ENCODE data around the gene METRNL.

Gene METRNL

DNA sequence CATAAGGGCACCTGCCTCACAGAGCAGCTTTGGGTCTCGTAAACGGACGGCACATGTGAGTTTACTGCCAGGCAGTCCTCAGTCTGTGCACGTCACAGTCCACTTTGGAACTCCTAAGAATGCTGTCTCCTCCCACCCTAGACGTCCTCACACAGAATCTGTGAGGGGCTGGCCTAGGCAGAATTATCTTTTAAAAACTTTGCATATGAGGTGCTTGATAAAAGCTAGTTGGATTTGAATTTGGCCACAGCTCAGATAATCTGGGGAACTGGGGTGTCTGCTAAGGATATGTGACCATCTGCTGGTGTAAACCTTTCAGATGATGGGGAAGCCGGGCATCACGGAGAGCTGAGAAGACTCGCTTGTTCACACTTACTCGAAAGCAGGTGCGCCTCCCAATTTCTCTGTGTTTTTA is 64.4 kb downstream of the METRNL start:
- TF ChIP-seq, protein P1, sequence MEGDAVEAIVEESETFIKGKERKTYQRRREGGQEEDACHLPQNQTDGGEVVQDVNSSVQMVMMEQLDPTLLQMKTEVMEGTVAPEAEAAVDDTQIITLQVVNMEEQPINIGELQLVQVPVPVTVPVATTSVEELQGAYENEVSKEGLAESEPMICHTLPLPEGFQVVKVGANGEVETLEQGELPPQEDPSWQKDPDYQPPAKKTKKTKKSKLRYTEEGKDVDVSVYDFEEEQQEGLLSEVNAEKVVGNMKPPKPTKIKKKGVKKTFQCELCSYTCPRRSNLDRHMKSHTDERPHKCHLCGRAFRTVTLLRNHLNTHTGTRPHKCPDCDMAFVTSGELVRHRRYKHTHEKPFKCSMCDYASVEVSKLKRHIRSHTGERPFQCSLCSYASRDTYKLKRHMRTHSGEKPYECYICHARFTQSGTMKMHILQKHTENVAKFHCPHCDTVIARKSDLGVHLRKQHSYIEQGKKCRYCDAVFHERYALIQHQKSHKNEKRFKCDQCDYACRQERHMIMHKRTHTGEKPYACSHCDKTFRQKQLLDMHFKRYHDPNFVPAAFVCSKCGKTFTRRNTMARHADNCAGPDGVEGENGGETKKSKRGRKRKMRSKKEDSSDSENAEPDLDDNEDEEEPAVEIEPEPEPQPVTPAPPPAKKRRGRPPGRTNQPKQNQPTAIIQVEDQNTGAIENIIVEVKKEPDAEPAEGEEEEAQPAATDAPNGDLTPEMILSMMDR (IDR thresholded peaks at IDR 0.05; ENCODE audit: borderline replicate concordance, insufficient read depth, low read depth, low read length) = no peak
- H3K4me3 ChIP-seq (ENCODE audit: low read depth, low read length) = no peak overlapping the region
